ENCODE measurements around the gene CSMD2. TPM values are rescaled to one million over a fixed set of nuclear protein-coding genes. Genes with fewer than 3 reads are reported as not detected.
A peak's percentile ranks its signal among the peaks of the same experiment; 100 is the strongest.

Gene CSMD2
- total and polyA plus RNA-seq, 12 donors: 0.35 to 5.1 (median 1.5) TPM

DNA sequence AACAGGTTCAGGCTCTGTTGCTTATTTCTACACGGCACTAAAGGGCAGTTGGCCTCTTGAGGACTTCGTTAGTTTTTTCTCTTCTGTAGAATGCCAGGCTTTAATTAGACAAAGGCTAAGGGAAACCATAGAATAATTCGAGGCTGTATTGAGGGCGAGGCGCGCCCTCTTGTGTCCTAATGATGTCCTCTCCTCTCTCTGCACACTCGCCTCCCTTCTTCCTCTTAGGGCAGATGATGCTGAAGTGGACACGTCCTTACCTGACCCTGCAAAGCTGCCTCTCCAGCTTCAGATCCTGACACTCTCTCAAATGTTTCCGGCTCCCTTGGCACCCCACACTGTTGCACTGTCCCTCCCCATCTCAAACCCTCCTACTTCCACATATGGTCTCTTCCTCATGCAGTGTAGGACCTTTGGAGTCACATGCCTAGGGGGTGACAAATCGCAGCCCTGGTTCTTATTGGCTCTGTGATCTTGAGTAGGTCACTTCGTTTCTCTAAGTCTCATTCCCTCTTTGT lies 694.5 kb downstream of the CSMD2 start:
- 3 to 5% (median 3%) methylated on average over 11 of the region's 11 CpGs for WGBS, 4 donors
- DNase-seq: peak; percentile 72 to 95 (median 85)
- no peak overlapping the region for H3K4me3 ChIP-seq
- H3K36me3 ChIP-seq (replicated peaks in 1 of 2): no peaks in the 10 kb centered on the region
- no peaks in the 10 kb centered on the region for H3K9me3 ChIP-seq (replicated peaks in 1 of 3)
- no peaks in the 10 kb centered on the region for H3K27me3 ChIP-seq
- H3K27ac ChIP-seq: no peak overlapping the region
- intact Hi-C loops (cut with DNase I): loop anchor here (5.0 to 10.0 kb wide), 2 partner anchors 142 to 144 kb away; no protein-coding TSS in a partner anchor
- peaks cover 9 to 28% of the 10 kb centered on the region in 2 donors for H3K4me1 ChIP-seq (replicated peaks in 1 of 2)
- TF ChIP-seq, protein P1, sequence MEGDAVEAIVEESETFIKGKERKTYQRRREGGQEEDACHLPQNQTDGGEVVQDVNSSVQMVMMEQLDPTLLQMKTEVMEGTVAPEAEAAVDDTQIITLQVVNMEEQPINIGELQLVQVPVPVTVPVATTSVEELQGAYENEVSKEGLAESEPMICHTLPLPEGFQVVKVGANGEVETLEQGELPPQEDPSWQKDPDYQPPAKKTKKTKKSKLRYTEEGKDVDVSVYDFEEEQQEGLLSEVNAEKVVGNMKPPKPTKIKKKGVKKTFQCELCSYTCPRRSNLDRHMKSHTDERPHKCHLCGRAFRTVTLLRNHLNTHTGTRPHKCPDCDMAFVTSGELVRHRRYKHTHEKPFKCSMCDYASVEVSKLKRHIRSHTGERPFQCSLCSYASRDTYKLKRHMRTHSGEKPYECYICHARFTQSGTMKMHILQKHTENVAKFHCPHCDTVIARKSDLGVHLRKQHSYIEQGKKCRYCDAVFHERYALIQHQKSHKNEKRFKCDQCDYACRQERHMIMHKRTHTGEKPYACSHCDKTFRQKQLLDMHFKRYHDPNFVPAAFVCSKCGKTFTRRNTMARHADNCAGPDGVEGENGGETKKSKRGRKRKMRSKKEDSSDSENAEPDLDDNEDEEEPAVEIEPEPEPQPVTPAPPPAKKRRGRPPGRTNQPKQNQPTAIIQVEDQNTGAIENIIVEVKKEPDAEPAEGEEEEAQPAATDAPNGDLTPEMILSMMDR (IDR thresholded peaks at IDR 0.05): peak; percentile 76 to 91 (median 84)
- TF ChIP-seq POLR2A (IDR thresholded peaks at IDR 0.05): no peak

DNA sequence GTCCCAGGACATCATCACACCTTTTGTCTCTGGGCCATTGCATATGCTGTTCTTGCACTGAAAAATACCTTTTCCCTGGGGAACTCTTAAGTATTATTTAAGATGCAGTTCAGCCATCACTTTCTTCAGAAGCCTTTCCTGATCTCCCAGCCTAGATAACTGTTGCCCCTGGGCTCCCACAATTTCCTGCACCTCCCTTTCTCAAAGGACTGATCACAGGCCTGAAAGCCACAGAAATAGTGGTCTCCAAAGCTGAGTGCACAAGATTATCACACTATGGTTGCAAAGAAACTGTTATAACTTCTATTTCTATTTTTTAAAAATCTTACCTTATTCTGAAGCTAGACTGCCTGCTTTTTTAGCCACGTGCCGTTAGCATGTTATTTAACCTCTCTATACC lies 695.3 kb downstream of the CSMD2 start:
- no peak overlapping the region for H3K27ac ChIP-seq

DNA sequence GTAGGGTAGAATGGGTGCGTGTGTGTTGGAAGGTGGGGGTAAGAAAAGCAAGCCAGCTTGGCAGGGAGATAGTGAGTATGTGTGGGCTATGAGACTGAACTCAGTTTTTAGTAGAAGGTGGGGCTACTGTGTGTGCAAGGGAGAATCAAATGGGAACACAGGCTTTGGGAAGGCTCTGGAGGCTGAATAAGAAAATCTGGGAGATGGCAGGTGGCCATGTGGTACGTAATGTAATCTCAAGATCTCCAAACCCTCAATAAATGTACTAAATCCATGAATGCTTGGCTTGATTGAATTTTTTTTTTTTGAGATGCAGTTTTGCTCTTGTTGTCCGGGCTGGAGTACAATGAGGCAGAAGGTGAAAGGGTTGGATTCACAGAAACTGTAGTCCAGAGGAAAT lies 696.1 kb downstream of the CSMD2 start:
- H3K36me3 ChIP-seq (replicated peaks in 1 of 2): no peaks in the 10 kb centered on the region
- no peaks in the 10 kb centered on the region for H3K9me3 ChIP-seq (replicated peaks in 1 of 3)
- no peak for DNase-seq
- TF ChIP-seq, protein P1 (IDR thresholded peaks at IDR 0.05): no peak
- TF ChIP-seq POLR2A (IDR thresholded peaks at IDR 0.05): no peak
- H3K27ac ChIP-seq: no peak overlapping the region
- 82 to 94% (median 88%) methylated on average over 3 of the region's 3 CpGs for WGBS, 4 donors
- H3K4me3 ChIP-seq: no peak overlapping the region
- peaks cover 9 to 26% of the 10 kb centered on the region in 2 donors for H3K4me1 ChIP-seq (replicated peaks in 1 of 2)
- intact Hi-C loops (cut with DNase I): loop anchor here (5.0 kb wide), 3 partner anchors 97 to 172 kb away; no protein-coding TSS in a partner anchor
- H3K27me3 ChIP-seq: no peaks in the 10 kb centered on the region

More for the DNA sequence above, 695.3 kb downstream of the CSMD2 start:
- Histone ChIP-seq H3K27me3 (no peaks in the 10 kb centered on the region), H3K4me1 (replicated peaks in 1 of 2) (peaks cover 9 to 28% of the 10 kb centered on the region in 2 donors), H3K4me3 (no peak overlapping the region), H3K36me3 (replicated peaks in 1 of 2) (no peaks in the 10 kb centered on the region), H3K9me3 (replicated peaks in 1 of 3) (no peaks in the 10 kb centered on the region)
- WGBS, 4 donors: 93 to 98% (median 95%) methylated on average over 2 of the region's 2 CpGs
- intact Hi-C loops (cut with DNase I): loop anchor here (5.0 to 10.0 kb wide), 5 partner anchors 97 to 172 kb away; no protein-coding TSS in a partner anchor
- TF ChIP-seq, protein P1 (IDR thresholded peaks at IDR 0.05): no peak
- TF ChIP-seq POLR2A (IDR thresholded peaks at IDR 0.05): no peak
- no peak for DNase-seq

DNA sequence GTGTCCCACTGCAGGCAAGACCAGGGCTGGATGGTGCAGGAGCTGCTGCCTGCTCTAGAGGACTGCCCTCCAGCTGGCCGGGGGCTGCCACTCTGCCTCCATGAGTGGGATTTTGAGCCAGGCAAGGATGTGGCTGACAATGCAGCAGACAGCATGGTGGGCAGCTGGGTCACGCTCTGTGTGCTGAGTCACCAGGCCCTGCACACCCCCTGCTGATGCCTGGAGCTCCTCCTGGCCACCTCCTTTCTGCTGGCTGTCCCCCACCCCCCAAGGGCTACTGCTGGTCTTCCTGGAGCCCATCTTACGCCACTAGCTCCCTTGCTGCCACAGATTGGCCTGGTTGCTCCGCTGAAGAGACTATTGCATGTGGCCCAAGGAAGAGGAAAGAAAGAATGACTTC lies 696.5 kb downstream of the CSMD2 start:
- intact Hi-C loops (cut with DNase I): loop anchor here (5.0 kb wide), 3 partner anchors 96 to 171 kb away; no protein-coding TSS in a partner anchor
- H3K4me1 ChIP-seq (replicated peaks in 1 of 2): peaks cover 8 to 22% of the 10 kb centered on the region in 2 donors
- no peaks in the 10 kb centered on the region for H3K27me3 ChIP-seq
- H3K27ac ChIP-seq: no peak overlapping the region
- no peak overlapping the region for H3K4me3 ChIP-seq
- DNase-seq: no peak
- no peaks in the 10 kb centered on the region for H3K36me3 ChIP-seq (replicated peaks in 1 of 2)
- TF ChIP-seq, protein P1 (IDR thresholded peaks at IDR 0.05): no peak
- no peak for TF ChIP-seq POLR2A (IDR thresholded peaks at IDR 0.05)
- H3K9me3 ChIP-seq (replicated peaks in 1 of 3): no peaks in the 10 kb centered on the region
- WGBS, 4 donors: 88 to 100% (median 90%) methylated on average over 3 to 4 of the region's 4 CpGs
